ENCODE results near the gene ZNF14. TPM values are rescaled to one million over a fixed set of nuclear protein-coding genes. Genes with fewer than 3 reads are reported as not detected.
A peak's percentile ranks its signal among the peaks of the same experiment; 100 is the strongest.
"Not testable (repeated sequence)": the region's sequence is repeated elsewhere in the genome, so short reads cannot be mapped to it uniquely, and the experiment has no call there.

Gene ZNF14
- polyA plus RNA-seq, 1 experiment, result 1.2 TPM

GRCh38 chr19:19775891-19776205 is 42.9 kb upstream of the ZNF14 start:
- TF ChIP-seq, protein P1, sequence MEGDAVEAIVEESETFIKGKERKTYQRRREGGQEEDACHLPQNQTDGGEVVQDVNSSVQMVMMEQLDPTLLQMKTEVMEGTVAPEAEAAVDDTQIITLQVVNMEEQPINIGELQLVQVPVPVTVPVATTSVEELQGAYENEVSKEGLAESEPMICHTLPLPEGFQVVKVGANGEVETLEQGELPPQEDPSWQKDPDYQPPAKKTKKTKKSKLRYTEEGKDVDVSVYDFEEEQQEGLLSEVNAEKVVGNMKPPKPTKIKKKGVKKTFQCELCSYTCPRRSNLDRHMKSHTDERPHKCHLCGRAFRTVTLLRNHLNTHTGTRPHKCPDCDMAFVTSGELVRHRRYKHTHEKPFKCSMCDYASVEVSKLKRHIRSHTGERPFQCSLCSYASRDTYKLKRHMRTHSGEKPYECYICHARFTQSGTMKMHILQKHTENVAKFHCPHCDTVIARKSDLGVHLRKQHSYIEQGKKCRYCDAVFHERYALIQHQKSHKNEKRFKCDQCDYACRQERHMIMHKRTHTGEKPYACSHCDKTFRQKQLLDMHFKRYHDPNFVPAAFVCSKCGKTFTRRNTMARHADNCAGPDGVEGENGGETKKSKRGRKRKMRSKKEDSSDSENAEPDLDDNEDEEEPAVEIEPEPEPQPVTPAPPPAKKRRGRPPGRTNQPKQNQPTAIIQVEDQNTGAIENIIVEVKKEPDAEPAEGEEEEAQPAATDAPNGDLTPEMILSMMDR (IDR thresholded peaks at IDR 0.05; ENCODE audit: insufficient read depth, low read depth, low read length), result no peak
- POLR2A ChIA-PET, result interaction anchor here (0.9 to 1.2 kb wide), 2 partner anchors 43 to 46 kb away, joined by 3 to 5 read pairs; partner anchors contain the start of genes ZNF14 and ZNF506
- no peaks in the 10 kb centered on the region for H3K36me3 ChIP-seq (ENCODE audit: control insufficient read depth, insufficient read depth, low read length)
- no peaks in the 10 kb centered on the region for H3K27me3 ChIP-seq (ENCODE audit: control insufficient read depth, insufficient read depth, low read length)
- CTCF ChIA-PET, result no interaction called here
- no peak for DNase-seq (ENCODE audit: low read depth)
- peak overlapping the region; percentile 87 for H3K4me3 ChIP-seq (ENCODE audit: low read depth, low read length)

GRCh38 chr19:19774354-19775033 is 41.6 kb upstream of the ZNF14 start:
- POLR2A ChIA-PET, result no interaction called here
- no peaks in the 10 kb centered on the region for H3K27me3 ChIP-seq (ENCODE audit: control insufficient read depth, insufficient read depth, low read length)

DNA sequence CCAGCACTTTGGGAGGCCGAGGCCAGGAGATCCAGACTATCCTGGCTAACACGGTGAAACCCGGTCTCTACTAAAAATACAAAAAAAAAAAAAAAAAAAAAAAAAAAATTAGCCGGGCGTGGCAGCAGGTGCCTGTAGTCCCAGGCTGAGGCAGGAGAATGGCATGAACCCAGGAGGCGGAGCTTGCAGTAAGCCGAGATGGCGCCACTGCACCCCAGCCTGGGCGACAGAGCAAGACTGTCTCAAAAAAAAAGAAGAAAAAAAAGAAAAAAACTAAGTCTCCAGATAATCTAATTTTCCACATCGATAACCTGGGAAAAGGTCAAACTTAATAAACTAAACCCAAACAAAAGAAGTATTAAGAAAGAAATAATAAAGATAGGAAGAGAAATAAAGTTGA is 39.1 kb upstream of the ZNF14 start:
- CTCF ChIA-PET; DNase-seq (ENCODE audit: low read depth); H3K36me3 ChIP-seq (ENCODE audit: control insufficient read depth, insufficient read depth, low read length); H3K4me3 ChIP-seq (ENCODE audit: low read depth, low read length); H3K27me3 ChIP-seq (ENCODE audit: control insufficient read depth, insufficient read depth, low read length); POLR2A ChIA-PET: not testable (repeated sequence)

More at GRCh38 chr19:19774354-19775033, 41.6 kb upstream of the ZNF14 start:
- CTCF ChIA-PET, result no interaction called here
- DNase-seq (ENCODE audit: low read depth), result no peak
- H3K36me3 ChIP-seq (ENCODE audit: control insufficient read depth, insufficient read depth, low read length), result no peaks in the 10 kb centered on the region
- TF ChIP-seq, protein P1 (IDR thresholded peaks at IDR 0.05; ENCODE audit: insufficient read depth, low read depth, low read length), result no peak
- H3K4me3 ChIP-seq (ENCODE audit: low read depth, low read length), result no peak overlapping the region

DNA sequence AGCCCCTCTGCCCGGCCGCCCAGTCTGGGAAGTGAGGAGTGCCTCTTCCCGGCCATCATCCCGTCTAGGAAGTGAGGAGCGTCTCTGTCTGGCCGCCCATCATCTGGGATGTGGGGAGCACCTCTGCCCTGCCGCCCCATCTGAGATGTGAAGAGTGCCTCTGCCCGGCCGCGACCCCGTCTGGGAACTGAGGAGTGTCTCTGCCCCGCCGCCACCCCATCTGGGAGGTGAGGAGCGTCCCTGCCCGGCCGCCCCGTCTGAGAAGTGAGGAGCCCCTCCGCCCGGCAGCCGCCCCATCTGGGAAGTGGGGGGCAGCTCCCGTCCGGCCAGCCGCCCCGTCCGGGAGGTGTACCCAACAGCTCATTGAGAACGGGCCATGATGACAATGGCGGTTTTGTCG is 37.1 kb upstream of the ZNF14 start:
- H3K36me3 ChIP-seq (ENCODE audit: control insufficient read depth, insufficient read depth, low read length); POLR2A ChIA-PET; DNase-seq (ENCODE audit: low read depth); H3K4me3 ChIP-seq (ENCODE audit: low read depth, low read length); CTCF ChIA-PET; H3K27me3 ChIP-seq (ENCODE audit: control insufficient read depth, insufficient read depth, low read length): not testable (repeated sequence)

DNA sequence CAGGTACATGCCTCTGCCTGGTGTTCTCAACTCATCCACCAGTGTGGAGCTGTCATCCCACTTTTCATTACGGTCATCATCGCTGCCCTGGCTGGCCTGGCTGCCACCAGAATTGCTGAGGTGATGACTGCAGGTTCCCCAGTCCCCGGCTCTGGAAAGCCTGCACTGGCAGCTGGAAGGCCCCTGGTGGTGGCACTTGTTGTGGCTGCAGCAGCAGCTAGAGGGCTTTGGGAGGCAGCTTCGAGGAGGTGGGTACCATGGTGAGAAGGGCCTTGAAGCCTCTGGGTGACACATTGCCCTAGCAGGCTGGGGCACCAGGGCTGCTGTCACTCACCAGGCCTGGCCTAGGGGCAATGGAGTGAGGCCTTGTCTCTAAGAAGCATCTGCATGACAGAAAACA is 25.3 kb upstream of the ZNF14 start:
- no peaks in the 10 kb centered on the region for H3K36me3 ChIP-seq (ENCODE audit: control insufficient read depth, insufficient read depth, low read length)
- H3K4me3 ChIP-seq (ENCODE audit: low read depth, low read length), result no peak overlapping the region
- TF ChIP-seq, protein P1 (IDR thresholded peaks at IDR 0.05; ENCODE audit: insufficient read depth, low read depth, low read length), result no peak
- POLR2A ChIA-PET, result no interaction called here
- CTCF ChIA-PET, result no interaction called here
- no peaks in the 10 kb centered on the region for H3K27me3 ChIP-seq (ENCODE audit: control insufficient read depth, insufficient read depth, low read length)
- no peak for DNase-seq (ENCODE audit: low read depth)

GRCh38 chr19:19752760-19753403 is 20.0 kb upstream of the ZNF14 start:
- CTCF ChIA-PET, result no interaction called here
- no peak for DNase-seq (ENCODE audit: low read depth)
- H3K4me3 ChIP-seq (ENCODE audit: low read depth, low read length), result no peak overlapping the region
- H3K36me3 ChIP-seq (ENCODE audit: control insufficient read depth, insufficient read depth, low read length), result no peaks in the 10 kb centered on the region
- TF ChIP-seq, protein P1 (IDR thresholded peaks at IDR 0.05; ENCODE audit: insufficient read depth, low read depth, low read length), result no peak
- POLR2A ChIA-PET, result no interaction called here
- no peaks in the 10 kb centered on the region for H3K27me3 ChIP-seq (ENCODE audit: control insufficient read depth, insufficient read depth, low read length)

Measured in BJ (cell line).